SK-N-SH (cell line): ENCODE results near the gene VWA5B2.

Experiments
- CHD2 ChIP-seq: fragments of 150-350 bp; IDR thresholded peaks from 2 replicates; pipeline ENCODE4 v1.6.1; 2018; ENCODE audit warnings: low read length; ENCODE audit not compliant: partially characterized antibody
- EP300 ChIP-seq, 2 experiments: IDR thresholded peaks; 2 replicates each; pipeline versions ENCODE4 v1.4.0 to v1.6.1; 2012; ENCODE audit warnings: borderline replicate concordance in 1 of 2, low read depth in 1 of 2, low read length in 1 of 2
- FOSL2 ChIP-seq: IDR thresholded peaks from 2 replicates; pipeline ENCODE4 v1.4.0; 2012; ENCODE audit warnings: low read depth, mild to moderate bottlenecking, moderate library complexity, borderline replicate concordance
- GATA2 ChIP-seq: sonication (generic); formaldehyde crosslinking; IDR thresholded peaks from 2 replicates; pipeline ENCODE4 v1.5.0; 2020; ENCODE audit warnings: mild to moderate bottlenecking, missing genetic modification reagents
- TF ChIP-seq, protein P1 (sequence below): fragments of 200-600 bp; sonication (generic); IDR thresholded peaks from 2 replicates; pipeline ENCODE4 v1.6.1; 2017; ENCODE audit warnings: antibody characterized with exemption, mild to moderate bottlenecking, moderate library complexity

DNA sequence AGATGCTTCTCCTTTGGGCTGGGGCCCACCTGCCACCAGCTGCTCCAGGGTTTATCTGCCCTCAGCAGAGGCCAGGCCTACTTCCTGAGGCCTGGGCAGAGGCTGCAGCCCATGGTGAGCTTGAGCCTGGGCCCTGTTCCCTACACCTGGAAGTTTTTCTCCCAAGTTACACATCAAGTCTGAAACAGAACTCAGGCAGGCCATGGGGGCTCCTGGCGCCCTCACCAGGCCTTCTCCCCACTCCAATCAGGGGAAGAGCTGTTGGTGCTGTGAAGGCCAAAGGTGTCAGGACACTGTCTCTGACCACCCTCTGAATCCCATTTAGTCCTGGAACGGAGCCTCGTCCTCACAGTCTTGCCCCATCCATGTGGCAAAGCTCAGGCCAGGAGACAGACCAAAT lies 7.3 kb downstream of the VWA5B2 start:
- TF ChIP-seq, protein P1, sequence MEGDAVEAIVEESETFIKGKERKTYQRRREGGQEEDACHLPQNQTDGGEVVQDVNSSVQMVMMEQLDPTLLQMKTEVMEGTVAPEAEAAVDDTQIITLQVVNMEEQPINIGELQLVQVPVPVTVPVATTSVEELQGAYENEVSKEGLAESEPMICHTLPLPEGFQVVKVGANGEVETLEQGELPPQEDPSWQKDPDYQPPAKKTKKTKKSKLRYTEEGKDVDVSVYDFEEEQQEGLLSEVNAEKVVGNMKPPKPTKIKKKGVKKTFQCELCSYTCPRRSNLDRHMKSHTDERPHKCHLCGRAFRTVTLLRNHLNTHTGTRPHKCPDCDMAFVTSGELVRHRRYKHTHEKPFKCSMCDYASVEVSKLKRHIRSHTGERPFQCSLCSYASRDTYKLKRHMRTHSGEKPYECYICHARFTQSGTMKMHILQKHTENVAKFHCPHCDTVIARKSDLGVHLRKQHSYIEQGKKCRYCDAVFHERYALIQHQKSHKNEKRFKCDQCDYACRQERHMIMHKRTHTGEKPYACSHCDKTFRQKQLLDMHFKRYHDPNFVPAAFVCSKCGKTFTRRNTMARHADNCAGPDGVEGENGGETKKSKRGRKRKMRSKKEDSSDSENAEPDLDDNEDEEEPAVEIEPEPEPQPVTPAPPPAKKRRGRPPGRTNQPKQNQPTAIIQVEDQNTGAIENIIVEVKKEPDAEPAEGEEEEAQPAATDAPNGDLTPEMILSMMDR: no peak
- TF ChIP-seq EP300 (IDR thresholded peaks at IDR 0.05; ENCODE audit: borderline replicate concordance in 1 of 2, low read depth in 1 of 2, low read length in 1 of 2) (no peak), CHD2 (no peak), FOSL2 (no peak), GATA2 (CRISPR knock-in tag) (no peak)
